Daoy (cell line): ENCODE measurements around the gene CCDC186. TPM values are rescaled to one million over a fixed set of nuclear protein-coding genes. Genes with fewer than 3 reads are reported as not detected.

ENCODE experiments used
- DNase-seq: peaks from one replicate; pipeline ENCODE4 v3.0.0-alpha.2; 2015; ENCODE audit warnings: low read depth
- total RNA-seq: library from RNA; depleted of rRNA; stranded (reverse); fragments of >200 nt; shearing (Covaris generic); gene quantifications from 2 replicates; pipeline ENCODE4 v1.2.3, GENCODE V29; 2014; rRNA removed

The CCDC186 gene
- total RNA-seq, result 8.4 and 14.1 TPM in 2 replicates

DNA sequence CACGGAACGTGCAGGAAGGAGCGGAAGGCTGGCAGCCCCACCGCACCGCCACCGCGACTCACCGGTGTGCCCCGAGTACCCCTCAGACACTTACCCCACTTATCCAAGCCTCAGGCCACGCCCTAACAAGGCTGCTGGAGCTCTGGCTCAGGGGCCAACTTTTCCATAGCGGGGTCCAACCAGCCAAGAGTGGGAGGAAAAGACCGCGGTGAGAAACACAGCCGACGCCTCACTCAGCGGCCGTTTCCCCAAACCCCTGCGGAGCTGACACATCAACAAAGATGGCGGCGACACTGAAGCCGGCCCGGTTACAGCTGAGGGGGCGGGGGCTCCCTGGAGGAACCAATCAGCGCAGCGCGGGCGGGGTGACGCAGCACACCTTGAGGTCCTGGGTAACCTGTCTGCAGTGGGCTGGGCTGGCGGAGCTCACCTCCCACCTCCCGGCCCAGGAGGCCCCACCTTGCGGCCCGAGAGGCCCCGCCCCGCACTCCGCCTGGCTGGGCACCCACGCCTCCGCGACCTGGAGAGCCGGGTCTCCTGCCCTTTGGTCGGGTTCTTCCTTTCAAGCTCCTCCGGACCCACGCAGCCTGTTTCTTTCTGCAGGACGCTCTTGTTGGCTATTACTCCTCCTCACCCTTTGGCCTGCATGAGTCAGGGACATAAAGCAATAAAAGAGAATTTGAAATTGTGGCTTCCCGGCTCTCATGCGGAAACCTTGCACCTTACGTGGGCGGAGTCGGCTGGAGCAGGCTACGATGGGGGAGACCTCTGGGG, at the start of gene CCDC186:
TSS of gene CCDC186 (minus strand) at position 283 of the 774 bp plus-strand sequence. CDS start 10,935 bp downstream, outside the sequence.
- DNase-seq, result peak; percentile 95

DNA sequence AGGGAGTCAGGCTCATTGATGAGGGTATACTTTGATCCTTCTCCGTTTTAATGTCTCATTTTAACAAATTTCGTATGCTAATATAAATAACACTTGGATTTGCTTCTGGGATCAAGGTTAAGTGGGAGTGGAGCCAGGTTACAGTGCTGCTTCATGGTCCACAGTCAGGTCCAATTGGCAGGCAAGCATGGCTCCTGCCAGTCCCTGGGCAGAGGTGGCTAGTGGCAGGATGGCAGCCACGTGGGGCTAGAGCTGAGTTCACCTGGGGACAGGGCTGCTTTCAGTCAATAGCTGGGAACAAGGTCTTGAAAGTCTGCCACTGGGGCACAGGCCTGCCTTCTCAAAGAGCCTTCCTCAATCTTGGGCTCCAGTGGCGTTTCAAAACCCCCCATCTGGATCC, 49.1 kb upstream of the CCDC186 start:
- DNase-seq, result no peak

GRCh38 chr10:114221235-114221634, 47.2 kb upstream of the CCDC186 start:
- no peak for DNase-seq

DNA sequence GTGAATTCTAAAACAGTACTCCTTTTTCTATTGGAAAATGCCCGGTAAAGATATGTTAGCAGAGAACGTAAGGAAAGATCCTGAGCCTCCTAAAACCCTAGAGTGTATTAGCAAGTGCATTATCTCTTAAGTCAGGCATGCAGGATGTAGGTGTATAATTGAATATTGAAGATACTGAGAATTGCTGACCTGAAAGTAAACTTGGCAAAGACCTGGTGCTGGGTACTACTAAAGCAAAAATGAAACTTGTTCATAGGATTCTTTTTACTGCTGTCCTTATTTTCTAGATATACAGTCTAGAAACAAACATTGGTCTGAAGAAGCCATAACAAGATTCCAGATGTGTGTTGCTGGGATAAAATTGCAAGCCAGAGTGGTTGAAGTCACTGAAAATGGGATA, 46.3 kb upstream of the CCDC186 start:
- DNase-seq, result no peak

- DNase-seq, result no peak
Observed at GRCh38 chr10:114215033-114215432, 41.0 kb upstream of the CCDC186 start.

DNA sequence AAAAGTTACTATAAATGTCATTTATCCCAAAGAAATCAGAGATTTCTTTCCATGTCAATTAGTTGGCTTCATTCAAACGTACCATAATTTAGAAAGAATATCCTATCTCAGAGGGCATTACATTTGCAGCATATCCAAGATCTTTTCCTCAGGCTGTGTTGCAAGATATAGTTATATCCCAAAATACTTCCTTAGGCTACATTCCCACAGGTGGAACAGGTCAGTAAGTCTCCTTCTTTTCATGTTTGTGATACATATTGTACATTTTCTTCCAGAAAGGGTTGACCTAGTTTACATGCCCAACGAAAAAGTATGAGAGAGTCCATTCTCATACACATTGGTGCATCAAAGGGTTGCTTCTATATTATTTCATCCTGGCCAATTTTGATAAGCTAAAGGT, 38.1 kb upstream of the CCDC186 start:
- no peak for DNase-seq

- no peak for DNase-seq
Observed at GRCh38 chr10:114208351-114208750, 34.3 kb upstream of the CCDC186 start.

DNA sequence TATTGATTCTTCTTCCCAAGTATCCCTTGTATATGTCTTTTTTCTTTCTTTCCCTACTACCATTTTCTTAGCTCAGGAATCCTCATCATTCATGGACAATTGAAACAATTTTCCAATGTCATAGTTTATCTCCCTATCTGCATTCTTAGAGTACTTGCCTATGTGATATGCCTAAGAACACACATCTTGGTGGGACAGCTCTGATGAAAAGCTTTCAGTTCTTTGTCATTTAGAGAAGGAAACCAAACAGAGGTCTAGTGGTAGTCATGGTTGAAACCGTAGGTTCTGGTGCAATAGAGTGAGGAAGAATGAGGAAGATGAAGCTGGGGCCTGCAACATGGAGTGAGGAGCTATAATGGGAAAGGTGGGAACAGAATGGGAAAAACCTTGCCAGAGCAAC, 33.3 kb upstream of the CCDC186 start:
- DNase-seq, result no peak

DNA sequence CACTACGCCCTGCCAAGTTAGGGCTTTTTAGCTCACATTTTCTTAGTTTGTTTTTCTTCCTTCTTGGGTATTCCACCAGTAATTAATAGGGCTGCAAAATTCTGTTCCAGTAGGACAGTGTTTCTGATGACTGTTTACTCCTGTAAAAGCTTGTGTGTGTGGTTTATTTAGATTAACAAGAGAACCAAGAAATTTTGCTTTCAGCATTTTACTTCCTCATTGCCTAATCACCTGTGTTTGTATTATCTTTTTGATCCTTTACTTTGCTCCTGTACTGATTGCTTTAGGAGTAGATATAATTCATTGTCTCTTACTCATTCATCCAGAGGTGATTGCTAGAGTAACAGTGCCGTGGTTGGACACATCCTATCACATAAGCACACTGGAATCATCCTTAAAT, 32.9 kb upstream of the CCDC186 start:
- DNase-seq, result no peak

DNA sequence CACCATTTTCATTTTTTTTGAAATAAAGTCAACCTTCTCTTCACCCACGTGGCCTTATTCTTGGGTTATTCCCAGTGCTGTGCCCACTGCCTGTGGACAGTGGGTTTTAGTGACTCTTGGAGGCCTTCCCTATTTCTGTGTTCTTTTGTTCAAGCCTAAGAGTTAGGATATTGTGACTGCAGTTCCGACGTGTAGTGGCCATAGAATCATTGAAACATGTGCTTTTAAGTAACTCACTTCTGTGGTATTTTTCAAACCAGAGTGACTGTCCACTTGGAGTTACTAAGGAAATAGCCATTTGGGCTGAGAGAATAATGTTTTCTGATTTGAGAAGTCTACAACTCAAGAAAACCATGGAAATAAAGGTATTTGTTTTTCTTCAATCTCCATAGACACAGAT, 28.8 kb upstream of the CCDC186 start:
- DNase-seq, result no peak

DNA sequence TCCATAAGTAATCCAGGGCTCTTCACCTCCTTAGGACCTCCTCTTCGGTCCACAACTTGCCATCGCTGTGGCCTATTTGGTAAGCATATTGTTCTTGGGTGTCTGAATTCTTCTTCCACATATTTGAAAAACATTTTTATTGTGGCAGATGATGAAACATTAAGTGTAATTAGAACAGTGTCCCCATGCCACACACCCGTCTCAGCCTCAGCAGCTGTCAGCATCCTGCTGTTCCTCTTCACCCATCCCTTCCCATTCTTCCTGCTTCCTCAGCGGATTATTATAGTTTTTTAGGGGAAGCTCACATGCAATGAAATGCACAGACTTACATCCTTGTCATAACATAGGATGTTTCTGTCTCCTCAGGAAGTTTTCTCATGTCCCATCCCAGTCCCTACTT, 25.2 kb upstream of the CCDC186 start:
- no peak for DNase-seq

GRCh38 chr10:114195079-114195478, 21.1 kb upstream of the CCDC186 start:
- DNase-seq, result no peak

DNA sequence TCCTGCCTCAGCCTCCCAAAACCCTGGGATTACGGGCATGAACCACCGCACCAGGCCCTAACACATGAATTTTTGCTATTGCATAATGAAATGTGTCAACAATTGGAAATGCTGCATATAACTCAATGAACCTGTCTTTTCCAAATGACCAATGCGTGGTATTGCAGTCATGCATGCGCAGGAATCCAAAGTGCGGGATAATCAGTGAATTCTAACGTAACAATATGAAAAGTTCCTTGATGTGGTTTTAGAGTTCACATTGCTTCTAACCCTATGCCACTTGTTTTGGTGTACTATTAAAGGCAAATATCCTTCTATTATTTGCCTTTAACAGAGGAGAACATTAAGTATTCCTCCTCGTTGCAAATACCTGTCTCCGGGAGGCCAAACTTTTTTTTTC, 15.7 kb upstream of the CCDC186 start:
- no peak for DNase-seq

GRCh38 chr10:114188900-114189299, 14.9 kb upstream of the CCDC186 start:
- DNase-seq, result no peak

- no peak for DNase-seq
Observed at GRCh38 chr10:114188001-114188400, 14.0 kb upstream of the CCDC186 start.

DNA sequence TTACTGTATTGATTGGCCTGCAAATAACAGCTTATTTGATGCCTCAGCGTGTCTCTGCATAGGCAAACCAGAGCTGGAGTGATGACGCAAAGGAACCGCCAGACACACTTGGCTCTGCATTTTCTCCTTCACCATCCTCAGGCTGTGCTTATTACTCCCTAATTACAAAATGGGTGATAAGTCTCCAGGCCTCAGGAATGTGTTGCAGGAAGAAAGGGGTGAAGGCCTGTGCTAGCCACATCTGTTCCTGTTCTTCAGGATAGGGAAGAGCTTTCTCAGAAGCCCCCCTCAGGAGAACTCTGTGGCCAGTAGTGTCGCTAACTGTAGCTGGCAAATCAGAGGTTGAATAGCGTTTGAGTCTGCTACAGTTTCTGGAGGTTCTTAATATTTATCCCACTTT, 10.3 kb upstream of the CCDC186 start:
- DNase-seq, result no peak

GRCh38 chr10:114183563-114183962, 9.6 kb upstream of the CCDC186 start:
- DNase-seq, result no peak

DNA sequence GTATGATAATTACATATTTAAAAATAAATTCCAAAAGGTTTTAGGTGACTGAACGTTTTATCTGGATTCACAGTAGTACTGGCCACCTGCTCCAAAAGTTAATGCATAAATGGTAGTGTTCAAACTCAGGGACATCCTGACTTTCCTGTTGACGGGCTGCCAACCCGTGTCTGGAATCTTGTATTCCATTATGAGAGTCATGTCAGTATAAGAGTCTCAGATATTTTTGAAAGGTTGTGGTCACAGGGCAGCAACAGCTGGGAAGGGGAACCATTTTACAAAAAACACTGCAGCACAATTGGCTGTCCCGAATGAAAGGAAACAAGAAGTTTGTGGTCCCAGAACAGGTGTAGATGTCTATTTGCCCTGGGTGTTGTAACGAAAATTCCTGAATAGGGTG, 8.0 kb upstream of the CCDC186 start:
- DNase-seq, result no peak

DNA sequence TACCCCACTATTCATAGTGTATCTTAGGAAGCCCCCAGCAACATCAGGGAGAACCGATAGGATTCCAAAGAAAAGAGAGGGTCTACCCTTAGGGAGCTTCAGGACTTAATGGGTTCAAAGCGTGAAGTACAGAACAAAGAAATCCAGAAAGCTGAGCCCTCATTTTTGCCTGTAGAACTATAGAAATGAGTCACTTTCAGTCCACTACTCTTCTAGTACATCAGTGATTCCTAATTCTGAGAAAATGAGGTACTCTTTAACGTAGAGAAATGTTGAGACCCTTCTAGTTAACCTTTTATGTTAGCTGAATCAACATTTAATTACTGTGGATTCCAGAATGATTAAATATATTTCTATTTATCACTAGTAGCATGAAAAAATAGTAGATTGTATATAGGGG, 6.9 kb upstream of the CCDC186 start:
- no peak for DNase-seq

- no peak for DNase-seq
Observed at GRCh38 chr10:114179747-114180146, 5.7 kb upstream of the CCDC186 start.

GRCh38 chr10:114179148-114179547, 5.1 kb upstream of the CCDC186 start, which contains the start of gene TDRD1:
TSS of gene TDRD1 (plus strand) at chr10:114179353. CDS start at chr10:114187832, 8,479 bp downstream.
- no peak for DNase-seq

DNA sequence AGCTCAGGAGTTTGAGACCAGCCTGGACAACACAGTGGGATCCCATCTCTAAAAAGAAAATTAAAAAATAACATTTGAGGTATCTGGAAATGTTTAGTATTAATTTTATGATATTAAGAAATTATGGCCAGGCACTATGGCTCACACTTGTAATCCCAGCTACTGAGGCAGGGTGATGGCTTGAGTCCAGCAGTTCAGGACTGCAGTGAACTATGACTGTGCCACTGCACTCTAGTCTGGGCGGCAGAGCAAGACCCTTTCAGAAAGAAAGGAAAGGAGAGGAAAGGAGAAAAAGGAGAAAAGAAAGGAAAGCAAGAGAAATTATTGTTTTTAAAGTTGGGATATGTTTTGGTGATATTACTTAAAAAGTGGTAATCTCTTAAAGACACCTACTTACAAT, 2.5 kb upstream of the CCDC186 start:
- no peak for DNase-seq

GRCh38 chr10:114175667-114176066, 1.7 kb upstream of the CCDC186 start:
- no peak for DNase-seq

- no peak for DNase-seq
Observed at GRCh38 chr10:114174695-114175188, 739 bp upstream of the CCDC186 start.
